GM12801 (cell line): Measurements from ENCODE around the gene CDRT4.

Experiments used
- TF ChIP-seq, protein P1 (sequence below): IDR thresholded peaks from one replicate; pipeline ENCODE4 v1.5.1; 2011; ENCODE audit warnings: control low read depth; ENCODE audit not compliant: insufficient read length; ENCODE audit errors: extremely low read depth

Gene CDRT4

DNA sequence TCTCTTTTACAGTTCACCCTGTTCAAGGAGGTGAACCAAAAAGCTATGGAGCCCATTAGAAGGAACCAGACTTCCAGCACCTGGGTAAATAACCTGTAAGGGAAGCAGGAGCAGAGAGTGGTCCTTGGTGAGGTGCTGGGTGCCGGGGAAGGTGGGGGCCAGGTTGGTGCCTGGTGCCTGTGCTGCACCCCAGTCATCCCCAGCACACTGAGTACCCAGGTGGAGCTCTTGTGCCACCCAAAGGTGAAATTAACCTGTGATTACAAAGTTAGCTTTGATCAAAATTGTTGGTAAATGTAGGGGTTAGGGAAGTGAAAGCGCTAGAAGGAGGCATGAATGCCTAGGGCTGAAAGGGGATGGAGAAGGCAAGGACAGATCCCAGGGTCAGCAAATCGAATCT lies 58.6 kb downstream of the CDRT4 start:
- TF ChIP-seq, protein P1, sequence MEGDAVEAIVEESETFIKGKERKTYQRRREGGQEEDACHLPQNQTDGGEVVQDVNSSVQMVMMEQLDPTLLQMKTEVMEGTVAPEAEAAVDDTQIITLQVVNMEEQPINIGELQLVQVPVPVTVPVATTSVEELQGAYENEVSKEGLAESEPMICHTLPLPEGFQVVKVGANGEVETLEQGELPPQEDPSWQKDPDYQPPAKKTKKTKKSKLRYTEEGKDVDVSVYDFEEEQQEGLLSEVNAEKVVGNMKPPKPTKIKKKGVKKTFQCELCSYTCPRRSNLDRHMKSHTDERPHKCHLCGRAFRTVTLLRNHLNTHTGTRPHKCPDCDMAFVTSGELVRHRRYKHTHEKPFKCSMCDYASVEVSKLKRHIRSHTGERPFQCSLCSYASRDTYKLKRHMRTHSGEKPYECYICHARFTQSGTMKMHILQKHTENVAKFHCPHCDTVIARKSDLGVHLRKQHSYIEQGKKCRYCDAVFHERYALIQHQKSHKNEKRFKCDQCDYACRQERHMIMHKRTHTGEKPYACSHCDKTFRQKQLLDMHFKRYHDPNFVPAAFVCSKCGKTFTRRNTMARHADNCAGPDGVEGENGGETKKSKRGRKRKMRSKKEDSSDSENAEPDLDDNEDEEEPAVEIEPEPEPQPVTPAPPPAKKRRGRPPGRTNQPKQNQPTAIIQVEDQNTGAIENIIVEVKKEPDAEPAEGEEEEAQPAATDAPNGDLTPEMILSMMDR: no peak

DNA sequence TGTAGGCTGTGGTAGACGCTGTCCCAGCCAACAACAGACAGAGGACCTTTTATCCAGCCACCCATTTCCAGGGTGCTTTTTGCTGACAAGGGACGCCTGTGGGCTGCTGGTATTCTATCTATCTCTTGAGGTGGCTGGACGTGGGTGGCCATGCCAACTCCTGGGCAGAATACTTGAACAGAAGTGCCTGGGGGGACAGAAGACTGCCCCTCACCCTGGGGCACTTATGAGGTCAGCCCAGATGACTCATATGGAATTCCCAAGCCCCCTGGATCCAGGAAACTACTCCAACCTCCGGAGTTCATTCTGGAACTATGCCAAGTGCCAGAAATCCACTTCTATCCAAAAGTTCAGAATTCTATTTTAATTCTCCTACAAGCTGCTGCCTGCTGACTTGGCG lies 61.3 kb downstream of the CDRT4 start:
- TF ChIP-seq, protein P1: no peak

DNA sequence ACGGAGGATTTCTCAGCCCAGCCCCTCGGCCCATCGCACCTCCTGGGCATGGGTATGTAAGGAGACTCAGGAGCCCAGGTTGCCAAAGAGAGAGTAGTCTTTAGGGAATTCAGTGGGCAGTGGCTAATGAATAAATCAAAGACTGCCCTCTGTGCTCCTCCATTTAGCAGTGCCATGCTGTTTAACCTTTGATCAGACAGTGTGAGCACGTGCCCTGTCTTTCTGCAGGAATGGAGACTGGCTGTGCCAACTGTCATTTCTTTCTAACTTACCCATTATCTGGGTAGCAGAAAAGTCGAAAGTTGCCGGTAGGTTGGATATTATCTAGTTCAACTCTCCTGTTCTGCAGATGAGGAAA lies 62.4 kb downstream of the CDRT4 start:
- TF ChIP-seq, protein P1: no peak

DNA sequence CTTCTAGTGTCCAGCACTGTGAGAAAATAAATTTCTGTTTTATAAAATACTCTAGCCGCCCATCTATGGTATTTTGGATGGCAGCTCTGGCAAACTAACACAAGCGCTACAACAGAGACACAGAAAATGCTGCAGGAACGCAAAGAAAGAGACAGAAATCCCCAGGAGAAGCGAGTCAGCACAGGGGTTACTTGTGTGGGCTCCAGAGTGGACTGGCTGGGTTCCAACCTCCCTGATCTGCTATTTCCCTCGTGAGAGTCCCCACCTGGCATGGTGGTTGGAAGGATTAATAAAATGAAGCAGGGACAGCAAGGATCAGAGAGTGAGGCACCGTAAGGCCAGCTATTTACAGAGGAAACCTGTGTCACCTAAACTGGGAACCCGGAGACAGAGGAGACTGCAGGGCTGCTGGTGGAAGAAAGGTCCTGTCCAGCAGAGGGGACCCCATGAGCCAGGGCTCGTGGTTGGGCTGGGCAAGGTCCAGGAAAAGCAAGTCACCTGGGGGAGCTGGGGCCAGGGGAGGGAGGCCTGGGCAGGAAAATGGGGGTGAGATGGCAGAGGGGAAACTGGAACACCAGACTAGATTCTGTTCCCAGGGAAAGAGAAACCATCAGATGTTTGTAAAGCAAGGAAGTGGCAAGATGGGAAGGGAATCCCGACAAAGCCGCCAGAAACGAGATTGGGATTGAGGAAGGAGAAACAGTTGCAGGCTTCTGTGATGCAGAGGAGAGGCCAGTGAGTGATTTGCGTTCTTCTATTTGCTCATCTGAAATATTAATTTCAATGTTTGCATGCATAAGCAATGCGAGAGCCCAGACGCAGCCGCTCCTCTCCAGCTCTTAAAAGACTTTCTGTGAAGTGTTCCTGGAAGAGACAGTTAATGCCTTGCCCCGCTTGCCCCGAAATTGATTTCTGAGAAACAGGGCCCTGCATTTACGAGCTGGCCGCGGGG lies 63.0 kb downstream of the CDRT4 start:
- TF ChIP-seq, protein P1: no peak

DNA sequence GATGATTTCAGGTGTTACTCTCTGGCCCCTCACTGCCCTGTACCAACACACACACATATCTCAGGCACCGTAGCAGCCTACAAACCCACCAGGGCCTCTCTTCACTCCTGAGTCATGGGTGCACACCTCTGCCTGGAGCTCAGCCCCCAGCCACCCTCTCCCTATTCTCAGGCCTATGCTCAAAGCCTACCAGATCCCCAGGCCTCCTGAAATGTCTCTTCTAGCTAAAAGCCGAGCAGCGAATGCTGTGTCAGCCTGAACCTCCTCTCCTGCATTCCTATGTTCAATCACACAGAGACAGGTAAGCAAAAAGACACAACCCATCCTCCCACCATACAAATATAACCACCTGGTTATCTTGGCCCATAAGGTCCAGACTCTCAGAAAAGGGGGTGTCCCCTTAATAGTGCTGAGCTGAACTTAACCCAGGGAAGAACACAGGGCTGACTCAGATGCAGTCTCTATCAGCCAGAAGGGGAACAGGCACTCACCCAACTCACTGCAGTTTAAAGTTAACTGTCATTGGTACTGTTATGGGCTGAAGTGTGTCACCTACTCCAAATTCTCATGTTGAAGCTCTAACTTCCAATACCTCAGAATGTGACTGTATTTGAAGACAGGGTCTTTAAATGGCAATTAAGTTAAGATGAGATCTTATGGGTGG lies 64.0 kb downstream of the CDRT4 start:
- TF ChIP-seq, protein P1: no peak

DNA sequence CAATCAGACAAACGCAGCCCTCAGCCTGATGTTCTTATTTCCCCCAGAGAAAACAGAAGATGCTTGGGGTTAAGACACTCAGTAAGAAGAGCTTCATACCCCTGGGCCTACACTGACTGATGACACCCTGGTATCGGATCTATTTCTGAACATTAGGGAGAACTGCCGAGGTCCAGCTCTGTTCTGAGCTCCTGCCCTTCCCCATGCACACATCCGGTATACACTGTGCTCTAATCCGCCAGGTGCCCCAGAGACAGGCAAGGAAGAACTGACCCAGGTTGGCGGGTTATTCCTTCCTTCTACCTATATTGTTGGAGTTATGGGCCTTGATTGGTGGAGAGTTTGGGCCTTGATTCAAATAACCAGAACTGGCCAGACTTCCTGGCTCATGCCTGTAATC lies 68.0 kb downstream of the CDRT4 start:
- TF ChIP-seq, protein P1: no peak

DNA sequence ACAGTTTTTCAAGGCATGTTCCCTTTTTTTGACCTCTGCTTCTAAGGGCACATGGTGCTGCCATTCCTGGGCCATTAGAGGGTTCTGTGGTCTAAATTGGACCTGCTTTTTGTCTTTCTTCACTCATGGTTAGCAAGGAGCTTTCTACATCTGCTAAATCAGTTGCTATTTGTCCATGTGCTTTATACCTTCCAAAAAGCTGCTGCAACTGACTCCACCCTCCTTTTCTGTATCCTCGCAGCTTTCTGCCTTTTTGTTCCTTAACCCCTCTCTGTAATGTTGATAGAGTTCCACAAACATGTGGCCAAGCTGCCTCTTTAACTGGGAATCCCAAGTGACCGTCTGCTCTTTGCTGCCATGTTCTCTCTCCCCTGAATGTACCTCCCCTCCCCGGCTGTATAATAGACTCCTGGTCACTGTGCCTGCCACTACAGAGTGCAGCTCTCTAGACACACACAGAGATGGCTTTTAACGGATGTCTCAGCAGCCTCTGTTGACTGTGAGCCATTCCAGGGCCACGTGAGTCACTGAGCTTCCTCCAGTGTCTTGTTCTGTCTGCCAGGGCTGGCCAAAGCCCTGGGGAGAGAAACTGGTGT lies 68.6 kb downstream of the CDRT4 start:
- TF ChIP-seq, protein P1: no peak
